Dedifferentiated amniotic fluid mesenchymal stem cell (primary cell): ENCODE data around the gene CCDC148.
"Not testable (repeated sequence)": the region's sequence is repeated elsewhere in the genome, so short reads cannot be mapped to it uniquely, and the experiment has no call there.

Experiments
- DNase-seq: peaks from one replicate; pipeline ENCODE4 v3.0.0-alpha.2; 2016; ENCODE audit errors: extremely low spot score

Gene CCDC148

GRCh38 chr2:158357122-158357521 is 99.4 kb downstream of the CCDC148 start:
- DNase-seq: no peak

- not testable (repeated sequence) for DNase-seq
These were observed 105.1 kb downstream of the CCDC148 start for GRCh38 chr2:158351466-158351816.

GRCh38 chr2:158350751-158351465 is 105.6 kb downstream of the CCDC148 start:
- not testable (repeated sequence) for DNase-seq

GRCh38 chr2:158346032-158346431 is 110.5 kb downstream of the CCDC148 start:
- DNase-seq: no peak

- no peak for DNase-seq
These were observed 117.0 kb downstream of the CCDC148 start for GRCh38 chr2:158339513-158339912.

GRCh38 chr2:158337018-158337417 is 119.5 kb downstream of the CCDC148 start:
- DNase-seq: no peak

- not testable (repeated sequence) for DNase-seq
These were observed 124.8 kb downstream of the CCDC148 start for GRCh38 chr2:158331799-158332198.

GRCh38 chr2:158325782-158326340 is 130.7 kb downstream of the CCDC148 start:
- no peak for DNase-seq

GRCh38 chr2:158325031-158325781 is 131.3 kb downstream of the CCDC148 start:
- DNase-seq: no peak

GRCh38 chr2:158323381-158323780 is 133.2 kb downstream of the CCDC148 start:
- DNase-seq: no peak

- DNase-seq: no peak
These were observed 135.3 kb downstream of the CCDC148 start for GRCh38 chr2:158321264-158321663.

- DNase-seq: no peak
These were observed 137.3 kb downstream of the CCDC148 start for GRCh38 chr2:158319269-158319668.

GRCh38 chr2:158317642-158318041 is 138.9 kb downstream of the CCDC148 start:
- no peak for DNase-seq

GRCh38 chr2:158315803-158316414 is 140.6 kb downstream of the CCDC148 start:
- DNase-seq: no peak

GRCh38 chr2:158315000-158315399 is 141.6 kb downstream of the CCDC148 start:
- no peak for DNase-seq

GRCh38 chr2:158313734-158314133 is 142.8 kb downstream of the CCDC148 start:
- DNase-seq: no peak

GRCh38 chr2:158312981-158313380 is 143.6 kb downstream of the CCDC148 start:
- DNase-seq: no peak

- not testable (repeated sequence) for DNase-seq
These were observed 146.1 kb downstream of the CCDC148 start for GRCh38 chr2:158310407-158310806.

GRCh38 chr2:158305501-158305900 is 151.1 kb downstream of the CCDC148 start:
- no peak for DNase-seq

- no peak for DNase-seq
These were observed 156.2 kb downstream of the CCDC148 start for GRCh38 chr2:158300394-158300793.

- DNase-seq: no peak
These were observed 158.9 kb downstream of the CCDC148 start for GRCh38 chr2:158297606-158298005.

- DNase-seq: no peak
These were observed 159.4 kb downstream of the CCDC148 start for GRCh38 chr2:158297120-158297519.

GRCh38 chr2:158293722-158294121 is 162.8 kb downstream of the CCDC148 start:
- no peak for DNase-seq
